Measurements from ENCODE around the gene SLC8A3.

- TF ChIP-seq, protein P1, sequence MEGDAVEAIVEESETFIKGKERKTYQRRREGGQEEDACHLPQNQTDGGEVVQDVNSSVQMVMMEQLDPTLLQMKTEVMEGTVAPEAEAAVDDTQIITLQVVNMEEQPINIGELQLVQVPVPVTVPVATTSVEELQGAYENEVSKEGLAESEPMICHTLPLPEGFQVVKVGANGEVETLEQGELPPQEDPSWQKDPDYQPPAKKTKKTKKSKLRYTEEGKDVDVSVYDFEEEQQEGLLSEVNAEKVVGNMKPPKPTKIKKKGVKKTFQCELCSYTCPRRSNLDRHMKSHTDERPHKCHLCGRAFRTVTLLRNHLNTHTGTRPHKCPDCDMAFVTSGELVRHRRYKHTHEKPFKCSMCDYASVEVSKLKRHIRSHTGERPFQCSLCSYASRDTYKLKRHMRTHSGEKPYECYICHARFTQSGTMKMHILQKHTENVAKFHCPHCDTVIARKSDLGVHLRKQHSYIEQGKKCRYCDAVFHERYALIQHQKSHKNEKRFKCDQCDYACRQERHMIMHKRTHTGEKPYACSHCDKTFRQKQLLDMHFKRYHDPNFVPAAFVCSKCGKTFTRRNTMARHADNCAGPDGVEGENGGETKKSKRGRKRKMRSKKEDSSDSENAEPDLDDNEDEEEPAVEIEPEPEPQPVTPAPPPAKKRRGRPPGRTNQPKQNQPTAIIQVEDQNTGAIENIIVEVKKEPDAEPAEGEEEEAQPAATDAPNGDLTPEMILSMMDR (conservative IDR thresholded peaks at IDR 0.05; ENCODE audit: low read length): no peak
- TF ChIP-seq EZH2phosphoT487 (IDR thresholded peaks at IDR 0.05; ENCODE audit: borderline replicate concordance, low read depth, low read length): no peak
Observed at GRCh38 chr14:70048313-70048654, 140.5 kb downstream of the SLC8A3 start.
